Activated CD4-positive, alpha-beta T cell treated with anti-CD3 and anti-CD28 coated beads, Interleukin-2, amount 50 U/mL, for 4 hours (primary cell): ENCODE measurements around the gene OR4D2.

ENCODE experiments used
- DNase-seq, 2 experiments: peaks; one replicate each; pipeline ENCODE4 v3.0.0-alpha.2; 2020

Gene OR4D2

DNA sequence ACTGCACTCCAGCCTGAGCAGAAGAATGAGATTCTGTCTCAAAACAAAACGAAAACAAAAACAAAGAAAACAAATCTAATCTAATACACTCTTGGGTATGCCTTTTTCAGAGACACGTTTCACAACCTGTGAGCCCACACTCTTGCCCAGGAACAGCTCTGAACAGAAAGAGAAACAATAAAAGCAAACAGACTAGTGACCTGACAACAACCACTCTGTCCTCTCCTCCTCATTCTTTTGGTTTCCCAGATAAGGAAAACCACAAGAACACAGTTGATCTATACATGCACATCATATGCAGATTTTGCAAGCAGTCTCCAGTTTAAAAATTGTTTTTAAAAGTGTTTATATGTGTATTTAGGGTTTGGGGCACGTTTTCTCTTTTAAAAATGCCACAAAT is 51.0 kb downstream of the OR4D2 start:
- DNase-seq: no peak

DNA sequence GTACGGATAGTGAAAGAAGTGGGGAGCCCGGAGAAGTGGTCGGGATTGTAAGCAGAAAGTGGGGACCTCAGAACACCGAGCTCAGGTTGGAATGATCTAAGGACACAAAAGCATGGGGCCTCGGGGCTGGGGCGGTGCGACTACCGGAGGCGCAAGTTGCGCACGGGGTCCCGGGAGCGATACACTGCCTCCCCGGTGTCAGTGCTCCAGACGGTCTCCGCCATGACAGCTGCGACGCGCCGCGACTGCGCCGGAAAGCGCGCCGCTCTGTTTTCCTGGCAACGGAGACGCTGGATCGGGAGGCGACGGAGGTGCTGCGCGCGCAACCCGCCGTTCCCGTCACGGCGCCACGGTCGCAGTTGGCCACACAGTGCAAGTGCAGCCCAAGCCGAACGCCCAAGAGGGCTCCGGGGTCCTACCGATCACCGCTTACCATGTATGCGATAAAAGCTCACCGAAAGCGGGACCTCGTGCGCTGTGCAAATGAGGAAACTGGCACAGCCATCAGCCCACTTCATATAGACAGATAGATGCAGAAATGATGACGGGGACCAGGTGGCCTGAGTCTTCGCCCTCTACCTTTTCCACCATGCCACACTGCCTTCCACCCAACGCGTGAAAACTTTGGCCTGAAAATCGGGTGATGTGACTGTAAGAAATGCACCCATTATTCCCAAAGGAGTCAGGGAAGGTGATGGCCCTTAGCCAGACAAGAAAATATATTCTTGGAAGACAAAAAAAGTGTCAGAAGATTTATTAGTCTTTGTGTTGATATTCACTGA is 52.4 kb downstream of the OR4D2 start, which contains the start of gene MKS1:
MKS1 (minus strand) TSS at position 249 of the 782 bp plus-strand sequence; CDS start at position 224, 25 bp downstream.
- DNase-seq: peak; percentile 91 to 92

GRCh38 chr17:58219789-58220183 is 53.0 kb downstream of the OR4D2 start:
- DNase-seq: no peak
